AG09309 (cell line): ENCODE data around the gene LTK.

Experiments used
- DNase-seq: peaks from one replicate; pipeline ENCODE4 v3.0.0-alpha.2; 2010; ENCODE audit warnings: low read depth
- H3K4me3 ChIP-seq: 2 replicates; pipeline ENCODE4 v1.5.1; 2011; ENCODE audit warnings: mild to moderate bottlenecking, low read depth, low read length, moderate library complexity; ENCODE audit not compliant: control insufficient read depth
- TF ChIP-seq, protein P1 (sequence below): IDR thresholded peaks from 2 replicates; pipeline ENCODE4 v1.5.1; 2011; ENCODE audit warnings: mild to moderate bottlenecking, low read depth, low read length, inconsistent platforms; ENCODE audit not compliant: insufficient read depth, control insufficient read depth; ENCODE audit errors: missing control alignments

The LTK gene

DNA sequence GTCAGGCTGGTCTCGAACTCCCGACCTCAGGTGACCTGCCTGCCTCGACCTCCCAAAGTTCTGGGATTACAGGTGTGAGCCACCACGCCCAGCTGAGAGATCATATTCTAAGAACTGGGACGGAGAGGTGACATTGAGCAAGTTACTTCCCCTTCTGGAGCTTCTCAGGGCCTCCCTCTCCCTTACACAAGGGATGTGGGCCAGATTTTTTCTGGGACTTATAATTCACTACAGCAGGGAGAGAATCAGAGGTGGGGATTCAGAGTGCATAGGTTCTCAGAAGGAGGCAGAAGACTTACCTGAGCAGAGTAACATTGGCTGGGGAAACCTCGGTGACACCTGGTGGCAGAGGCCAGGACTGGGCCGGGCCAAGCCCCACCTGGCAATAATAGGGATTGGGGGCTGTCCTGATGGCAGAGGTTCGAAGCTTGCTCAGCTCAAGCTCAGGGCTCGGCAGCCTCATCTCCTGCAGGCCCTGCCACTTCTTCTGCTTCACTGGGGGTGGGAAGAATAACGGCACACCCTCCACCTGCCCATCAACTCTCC, 6.8 kb downstream of the LTK start:
- H3K4me3 ChIP-seq = no peak overlapping the region
- TF ChIP-seq, protein P1, sequence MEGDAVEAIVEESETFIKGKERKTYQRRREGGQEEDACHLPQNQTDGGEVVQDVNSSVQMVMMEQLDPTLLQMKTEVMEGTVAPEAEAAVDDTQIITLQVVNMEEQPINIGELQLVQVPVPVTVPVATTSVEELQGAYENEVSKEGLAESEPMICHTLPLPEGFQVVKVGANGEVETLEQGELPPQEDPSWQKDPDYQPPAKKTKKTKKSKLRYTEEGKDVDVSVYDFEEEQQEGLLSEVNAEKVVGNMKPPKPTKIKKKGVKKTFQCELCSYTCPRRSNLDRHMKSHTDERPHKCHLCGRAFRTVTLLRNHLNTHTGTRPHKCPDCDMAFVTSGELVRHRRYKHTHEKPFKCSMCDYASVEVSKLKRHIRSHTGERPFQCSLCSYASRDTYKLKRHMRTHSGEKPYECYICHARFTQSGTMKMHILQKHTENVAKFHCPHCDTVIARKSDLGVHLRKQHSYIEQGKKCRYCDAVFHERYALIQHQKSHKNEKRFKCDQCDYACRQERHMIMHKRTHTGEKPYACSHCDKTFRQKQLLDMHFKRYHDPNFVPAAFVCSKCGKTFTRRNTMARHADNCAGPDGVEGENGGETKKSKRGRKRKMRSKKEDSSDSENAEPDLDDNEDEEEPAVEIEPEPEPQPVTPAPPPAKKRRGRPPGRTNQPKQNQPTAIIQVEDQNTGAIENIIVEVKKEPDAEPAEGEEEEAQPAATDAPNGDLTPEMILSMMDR = no peak
- DNase-seq = no peak

DNA sequence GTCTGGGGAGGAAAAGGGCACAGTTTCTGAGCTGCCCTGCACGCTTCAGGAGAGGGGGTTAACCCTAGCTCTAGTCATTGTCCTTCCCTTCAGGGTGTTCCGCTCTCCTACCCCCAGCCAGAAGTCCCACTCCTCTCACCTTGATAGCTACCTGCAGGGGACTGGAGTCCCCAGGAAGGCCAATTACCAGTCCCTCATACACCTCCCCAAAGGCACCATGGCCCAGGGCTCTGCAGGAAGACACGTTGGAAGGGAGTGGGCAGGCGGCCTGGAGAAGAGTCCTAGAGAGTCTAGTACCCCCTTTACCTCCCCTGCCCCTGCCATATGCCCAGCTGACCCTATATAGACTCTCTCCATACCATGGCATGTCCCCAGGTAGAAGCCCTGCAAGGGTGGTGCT, 7.9 kb downstream of the LTK start:
- TF ChIP-seq, protein P1 = no peak
- no peak overlapping the region for H3K4me3 ChIP-seq
- DNase-seq = no peak

DNA sequence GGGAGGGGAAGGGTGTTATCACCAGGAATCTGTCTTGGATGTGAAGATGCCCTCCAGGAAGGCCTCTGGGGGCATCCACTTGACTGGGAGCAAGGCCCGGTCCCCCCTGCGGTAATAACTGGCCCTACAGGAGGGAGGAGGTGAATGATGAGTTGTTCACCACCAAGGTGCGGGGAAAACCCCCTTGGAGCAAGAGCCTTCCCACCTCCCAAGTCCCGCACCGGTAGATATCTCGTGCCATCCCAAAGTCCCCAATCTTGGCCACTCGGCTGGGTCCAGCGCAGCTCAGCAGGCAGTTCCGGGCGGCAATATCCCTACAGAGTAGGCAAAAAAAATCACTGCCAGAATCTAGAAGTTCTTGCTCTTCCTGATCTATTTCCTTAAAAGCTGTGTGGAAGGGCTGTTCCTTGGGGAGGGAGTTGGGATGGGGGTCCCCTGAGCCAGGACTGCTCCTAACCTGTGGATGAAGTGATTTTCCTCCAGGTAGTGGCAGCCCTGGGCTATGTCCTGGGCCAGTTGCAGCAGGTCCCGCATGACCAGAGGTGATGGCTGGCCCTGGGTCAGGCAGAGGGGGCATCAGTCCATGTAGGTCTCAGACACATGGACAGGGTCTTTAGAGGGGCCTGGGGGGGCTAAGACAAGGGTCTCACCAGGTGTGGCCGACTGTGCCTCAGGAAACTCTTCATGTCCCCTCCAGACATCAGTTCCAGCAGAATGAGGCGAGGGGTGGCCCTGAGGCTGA, 8.7 kb downstream of the LTK start:
- H3K4me3 ChIP-seq = no peak overlapping the region
- DNase-seq = no peak
- TF ChIP-seq, protein P1 = no peak

DNA sequence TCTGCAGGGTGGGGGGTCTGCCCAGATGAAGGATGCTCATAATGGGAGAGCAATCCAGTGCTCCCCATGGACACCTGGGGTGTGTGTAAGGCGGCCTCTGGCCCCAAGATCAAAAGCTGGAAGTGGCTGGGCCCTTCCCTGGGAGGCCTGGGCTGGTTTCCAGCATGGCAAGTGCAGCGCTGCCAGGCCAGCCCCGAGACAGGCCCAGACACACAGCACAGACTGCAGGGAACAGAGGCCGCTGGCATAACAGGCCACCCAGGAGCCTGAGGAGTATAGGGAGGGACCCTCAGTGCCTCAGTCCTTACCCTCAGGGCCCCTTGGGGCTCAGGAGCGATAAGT, 10.0 kb downstream of the LTK start:
- TF ChIP-seq, protein P1 = no peak

DNA sequence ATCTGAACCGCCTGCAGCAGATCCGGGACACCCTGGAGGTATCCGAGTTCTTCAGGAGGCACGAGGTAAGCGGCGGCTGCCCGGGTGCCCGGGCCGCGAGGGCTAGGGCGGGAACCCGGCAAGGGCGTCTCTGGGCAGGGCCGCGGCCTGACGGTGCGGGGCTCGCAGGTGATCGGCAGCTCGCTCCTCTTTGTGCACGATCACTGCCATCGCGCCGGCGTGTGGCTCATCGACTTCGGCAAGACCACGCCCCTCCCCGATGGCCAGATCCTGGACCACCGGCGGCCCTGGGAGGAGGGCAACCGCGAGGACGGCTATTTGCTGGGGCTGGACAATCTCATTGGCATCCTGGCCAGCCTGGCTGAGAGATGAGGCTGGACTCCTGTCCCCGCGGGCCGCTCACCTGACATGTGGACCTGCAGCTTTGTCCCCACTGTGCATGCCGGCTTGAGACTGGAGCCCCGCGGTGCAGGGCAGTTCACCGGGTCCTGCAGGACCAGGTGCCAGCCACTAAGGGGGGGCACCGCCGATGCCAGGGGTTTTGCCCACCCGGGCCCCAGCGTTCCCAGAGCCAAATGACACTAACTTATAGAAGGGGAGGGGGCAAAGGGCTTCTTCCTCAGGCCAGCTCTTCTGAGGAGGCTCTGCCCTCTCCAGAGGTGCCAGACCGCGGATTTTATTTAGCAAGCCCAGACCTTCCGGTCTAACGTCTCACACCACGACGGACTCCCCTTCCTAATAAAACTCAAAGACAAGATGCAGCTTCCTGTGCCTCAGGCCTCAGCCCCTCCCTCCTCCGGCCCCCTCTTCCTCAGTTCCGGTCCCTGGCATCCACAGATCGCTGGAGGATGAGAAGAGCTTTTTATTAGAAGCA, 10.6 kb downstream of the LTK start:
- DNase-seq = no peak
- TF ChIP-seq, protein P1 = no peak
- H3K4me3 ChIP-seq = no peak overlapping the region

More for the DNA sequence above, 10.0 kb downstream of the LTK start:
- no peak for DNase-seq
- H3K4me3 ChIP-seq = no peak overlapping the region

DNA sequence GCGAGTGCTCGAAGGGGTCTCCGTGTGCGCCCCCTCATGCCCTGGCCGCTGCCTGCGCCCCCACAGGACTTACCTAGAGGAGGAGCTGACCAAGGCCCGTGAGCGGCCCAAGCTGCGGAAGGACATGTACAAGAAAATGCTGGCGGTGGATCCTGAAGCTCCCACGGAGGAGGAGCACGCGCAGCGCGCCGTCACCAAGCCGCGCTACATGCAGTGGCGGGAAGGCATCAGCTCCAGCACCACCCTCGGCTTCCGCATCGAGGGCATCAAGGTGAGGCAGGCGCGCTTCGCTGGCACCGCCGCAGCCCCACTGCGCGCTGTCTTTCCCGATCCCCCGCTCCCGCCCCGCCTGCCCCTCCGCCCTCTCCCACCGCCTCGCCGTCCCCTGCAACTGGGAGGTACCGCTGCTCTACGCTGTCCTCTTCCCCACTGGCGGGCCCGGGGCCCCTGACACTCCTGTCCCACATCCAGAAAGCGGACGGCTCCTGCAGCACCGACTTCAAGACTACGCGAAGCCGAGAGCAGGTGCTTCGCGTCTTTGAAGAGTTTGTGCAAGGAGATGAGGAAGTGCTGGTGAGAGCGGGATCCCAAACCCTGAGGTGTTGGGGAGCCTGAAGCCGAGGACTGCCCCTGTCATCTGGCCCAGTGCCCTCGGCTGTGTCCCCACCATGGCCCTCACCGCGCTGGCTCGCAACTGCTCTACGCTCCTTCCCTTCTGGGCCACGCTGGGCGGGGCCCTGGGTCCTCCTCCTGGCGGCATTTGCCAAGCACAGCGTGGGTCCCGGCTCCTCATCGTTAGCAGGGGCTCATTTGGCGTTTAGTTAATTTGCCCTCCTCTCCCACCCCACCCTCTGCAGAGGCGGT, 11.5 kb downstream of the LTK start:
- H3K4me3 ChIP-seq = no peak overlapping the region; the same call in 1 of the 2 replicates
- no peak for DNase-seq
- TF ChIP-seq, protein P1 = no peak
